ENCODE results near the gene KISS1R. TPM values are rescaled to one million over a fixed set of nuclear protein-coding genes. Genes with fewer than 3 reads are reported as not detected.

Gene KISS1R
- polyA plus RNA-seq, 1 donor (not counting 4 experiments of a cell fraction or from before 2014, with no cell fraction given) = not detected

- peaks cover 17% of the 10 kb centered on the region for H3K27me3 ChIP-seq (ENCODE audit: control insufficient read depth, extremely low read depth, insufficient read depth, low read length)
- TF ChIP-seq CTCF (optimal IDR thresholded peaks at IDR 0.05 in 1 of 3, IDR thresholded peaks at IDR 0.05 in 1 of 3, conservative IDR thresholded peaks at IDR 0.05 in 1 of 3; ENCODE audit: extremely low read depth in 1 of 3, insufficient read depth in 2 of 3, low read length in 3 of 3) (no peak), EZH2 (IDR thresholded peaks at IDR 0.05; ENCODE audit: low read length) (no peak)
- dilution Hi-C loops (cut with MboI; ENCODE audit: extremely low pct_ligation_motif_present, low sequenced_read_pairs) = no loop called here
- peak overlapping the region; percentile 41 for H2AFZ ChIP-seq (ENCODE audit: control insufficient read depth, low read length)
- no peaks in the 10 kb centered on the region for H3K9me1 ChIP-seq (ENCODE audit: control insufficient read depth, extremely low read depth, insufficient read depth, low read length)
- no peaks in the 10 kb centered on the region for H3K36me3 ChIP-seq (ENCODE audit: control insufficient read depth in 2 of 2, extremely low read depth in 1 of 2, insufficient read depth in 2 of 2, low read length in 2 of 2)
- H3K4me1 ChIP-seq (ENCODE audit: control insufficient read depth, extremely low read depth, insufficient read depth, low read length) = peaks cover 7% of the 10 kb centered on the region
- no peaks in the 10 kb centered on the region for H3K79me2 ChIP-seq (ENCODE audit: control insufficient read depth, insufficient read depth, low read length)
- H4K20me1 ChIP-seq (ENCODE audit: control insufficient read depth, extremely low read depth, insufficient read depth, low read length) = no peaks in the 10 kb centered on the region
- peak overlapping the region; percentile 82 for H3K9ac ChIP-seq (ENCODE audit: control insufficient read depth, extremely low read depth, insufficient read depth, low read length)
- DNase-seq (ENCODE audit: low read depth, low spot score) = no peak
- H3K27ac ChIP-seq (ENCODE audit: control insufficient read depth, insufficient read depth, low read length) = peak overlapping the region; percentile 83
- peak overlapping the region; percentile 59 for H3K4me2 ChIP-seq (ENCODE audit: control insufficient read depth, extremely low read depth, insufficient read depth, low read depth, low read length)
- H3K4me3 ChIP-seq (ENCODE audit: control insufficient read depth in 2 of 3, extremely low read depth in 1 of 3, insufficient read depth in 2 of 3, low read depth in 1 of 3, low read length in 3 of 3) = peak overlapping the region; percentile 72 to 90 (median 84)
- H3K9me3 ChIP-seq (ENCODE audit: control insufficient read depth, low read depth, low read length) = no peaks in the 10 kb centered on the region
- FAIRE-seq = no peak
Observed at GRCh38 chr19:924553-925086, 7.5 kb downstream of the KISS1R start.

GRCh38 chr19:925087-925525 is 8.0 kb downstream of the KISS1R start:
- Histone ChIP-seq H3K79me2 (ENCODE audit: control insufficient read depth, insufficient read depth, low read length) (no peaks in the 10 kb centered on the region), H3K27ac (ENCODE audit: control insufficient read depth, insufficient read depth, low read length) (peak overlapping the region; percentile 83)

More at GRCh38 chr19:925087-925525, 8.0 kb downstream of the KISS1R start:
- H3K9me1 ChIP-seq (ENCODE audit: control insufficient read depth, extremely low read depth, insufficient read depth, low read length) = no peaks in the 10 kb centered on the region
- FAIRE-seq (no peak), DNase-seq (ENCODE audit: low read depth, low spot score) (no peak)
- dilution Hi-C loops (cut with MboI; ENCODE audit: extremely low pct_ligation_motif_present, low sequenced_read_pairs) = no loop called here
- peak overlapping the region; percentile 72 to 90 (median 84) for H3K4me3 ChIP-seq (ENCODE audit: control insufficient read depth in 2 of 3, extremely low read depth in 1 of 3, insufficient read depth in 2 of 3, low read depth in 1 of 3, low read length in 3 of 3)
- peaks cover 13% of the 10 kb centered on the region for H3K27me3 ChIP-seq (ENCODE audit: control insufficient read depth, extremely low read depth, insufficient read depth, low read length)
- TF ChIP-seq EZH2 (IDR thresholded peaks at IDR 0.05; ENCODE audit: low read length) (no peak), CTCF (optimal IDR thresholded peaks at IDR 0.05 in 1 of 3, IDR thresholded peaks at IDR 0.05 in 1 of 3, conservative IDR thresholded peaks at IDR 0.05 in 1 of 3; ENCODE audit: extremely low read depth in 1 of 3, insufficient read depth in 2 of 3, low read length in 3 of 3) (no peak)
- H2AFZ ChIP-seq (ENCODE audit: control insufficient read depth, low read length) = peak overlapping the region; percentile 41
- H3K9ac ChIP-seq (ENCODE audit: control insufficient read depth, extremely low read depth, insufficient read depth, low read length) = peak overlapping the region; percentile 82
- H3K9me3 ChIP-seq (ENCODE audit: control insufficient read depth, low read depth, low read length) = no peaks in the 10 kb centered on the region
- peaks cover 7% of the 10 kb centered on the region for H3K4me1 ChIP-seq (ENCODE audit: control insufficient read depth, extremely low read depth, insufficient read depth, low read length)
- H3K36me3 ChIP-seq (ENCODE audit: control insufficient read depth in 2 of 2, extremely low read depth in 1 of 2, insufficient read depth in 2 of 2, low read length in 2 of 2) = no peaks in the 10 kb centered on the region
- H4K20me1 ChIP-seq (ENCODE audit: control insufficient read depth, extremely low read depth, insufficient read depth, low read length) = no peaks in the 10 kb centered on the region
- H3K4me2 ChIP-seq (ENCODE audit: control insufficient read depth, extremely low read depth, insufficient read depth, low read depth, low read length) = peak overlapping the region; percentile 59
